ENCODE data around the gene PPP1R13L. TPM values are rescaled to one million over a fixed set of nuclear protein-coding genes. Genes with fewer than 3 reads are reported as not detected.
"Not testable (repeated sequence)": the region's sequence is repeated elsewhere in the genome, so short reads cannot be mapped to it uniquely, and the experiment has no call there.

Gene PPP1R13L
- total RNA-seq, 2 donors from 2014 or later = 112 to 230 TPM

DNA sequence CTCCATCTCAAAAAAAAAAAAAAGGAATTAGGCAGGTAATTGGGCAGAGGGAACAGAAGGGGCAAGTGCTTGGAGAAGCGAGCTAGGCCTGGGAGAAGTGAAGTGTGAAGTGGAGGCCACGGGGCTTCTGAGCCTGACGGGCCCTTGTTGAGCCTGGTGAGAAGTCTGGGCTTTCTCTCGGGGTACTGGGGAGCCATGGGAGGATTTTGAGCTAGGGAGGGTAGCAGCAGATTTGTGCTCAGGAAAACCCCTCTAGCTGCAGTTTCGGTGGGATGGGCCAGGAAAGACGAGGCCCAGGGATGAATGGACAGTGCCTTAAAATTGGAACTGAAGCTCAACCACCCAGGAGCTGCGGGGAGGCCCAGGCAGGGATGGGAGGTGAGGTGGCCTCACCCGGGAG is 9.6 kb upstream of the PPP1R13L start:
- no peaks in the 10 kb centered on the region for H3K27me3 ChIP-seq
- TF ChIP-seq CTCF (IDR thresholded peaks at IDR 0.05) = no peak
- no peaks in the 10 kb centered on the region for H3K9me3 ChIP-seq
- H3K4me3 ChIP-seq = no peak overlapping the region
- no peak overlapping the region for H3K27ac ChIP-seq
- DNase-seq (ENCODE audit: low spot score) = no peak
- peaks cover 0 to 17% of the 10 kb centered on the region in 2 donors for H3K4me1 ChIP-seq
- peaks cover 61% of the 10 kb centered on the region for H3K36me3 ChIP-seq

- Histone ChIP-seq H3K4me1 (peaks cover 0 to 17% of the 10 kb centered on the region in 2 donors), H3K27ac (no peak overlapping the region), H3K4me3 (no peak overlapping the region), H3K9me3 (no peaks in the 10 kb centered on the region), H3K27me3 (no peaks in the 10 kb centered on the region), H3K36me3 (peaks cover 55% of the 10 kb centered on the region)
- no peak for TF ChIP-seq CTCF (IDR thresholded peaks at IDR 0.05)
- no peak for DNase-seq (ENCODE audit: low spot score)
Observed at GRCh38 chr19:45413497-45413896, 8.6 kb upstream of the PPP1R13L start.

GRCh38 chr19:45410330-45410729 is 5.5 kb upstream of the PPP1R13L start:
- not testable (repeated sequence) for DNase-seq (ENCODE audit: low spot score); H3K9me3 ChIP-seq; H3K27ac ChIP-seq; H3K4me3 ChIP-seq; H3K27me3 ChIP-seq
- H3K36me3 ChIP-seq = peaks cover 25% of the 10 kb centered on the region
- peaks cover 0 to 26% of the 10 kb centered on the region in 2 donors for H3K4me1 ChIP-seq

DNA sequence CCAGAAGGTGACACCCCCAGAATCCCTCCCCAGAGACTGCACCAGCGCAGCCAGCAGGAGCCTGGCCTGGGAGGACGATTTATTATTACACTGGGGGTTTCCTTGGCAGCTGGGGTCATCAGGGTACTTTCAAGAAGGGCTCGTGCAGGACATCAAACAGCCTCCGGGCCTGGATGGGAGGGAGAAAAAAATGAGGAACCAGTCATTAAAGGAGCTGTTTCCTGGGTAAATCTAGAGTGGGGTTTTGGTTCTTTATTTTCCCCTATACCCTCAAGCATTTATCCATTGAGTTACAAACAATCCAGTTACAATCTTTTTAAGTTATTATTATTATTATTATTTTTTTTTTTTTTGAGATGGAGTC is 4.7 kb upstream of the PPP1R13L start:
- TF ChIP-seq CTCF (IDR thresholded peaks at IDR 0.05) = no peak
- no peaks in the 10 kb centered on the region for H3K27me3 ChIP-seq
- no peak for DNase-seq (ENCODE audit: low spot score)
- H3K4me1 ChIP-seq = peaks cover 0 to 34% of the 10 kb centered on the region in 2 donors
- H3K9me3 ChIP-seq = no peaks in the 10 kb centered on the region
- H3K27ac ChIP-seq = no peak overlapping the region
- no peak overlapping the region for H3K4me3 ChIP-seq
- peaks cover 22% of the 10 kb centered on the region for H3K36me3 ChIP-seq

DNA sequence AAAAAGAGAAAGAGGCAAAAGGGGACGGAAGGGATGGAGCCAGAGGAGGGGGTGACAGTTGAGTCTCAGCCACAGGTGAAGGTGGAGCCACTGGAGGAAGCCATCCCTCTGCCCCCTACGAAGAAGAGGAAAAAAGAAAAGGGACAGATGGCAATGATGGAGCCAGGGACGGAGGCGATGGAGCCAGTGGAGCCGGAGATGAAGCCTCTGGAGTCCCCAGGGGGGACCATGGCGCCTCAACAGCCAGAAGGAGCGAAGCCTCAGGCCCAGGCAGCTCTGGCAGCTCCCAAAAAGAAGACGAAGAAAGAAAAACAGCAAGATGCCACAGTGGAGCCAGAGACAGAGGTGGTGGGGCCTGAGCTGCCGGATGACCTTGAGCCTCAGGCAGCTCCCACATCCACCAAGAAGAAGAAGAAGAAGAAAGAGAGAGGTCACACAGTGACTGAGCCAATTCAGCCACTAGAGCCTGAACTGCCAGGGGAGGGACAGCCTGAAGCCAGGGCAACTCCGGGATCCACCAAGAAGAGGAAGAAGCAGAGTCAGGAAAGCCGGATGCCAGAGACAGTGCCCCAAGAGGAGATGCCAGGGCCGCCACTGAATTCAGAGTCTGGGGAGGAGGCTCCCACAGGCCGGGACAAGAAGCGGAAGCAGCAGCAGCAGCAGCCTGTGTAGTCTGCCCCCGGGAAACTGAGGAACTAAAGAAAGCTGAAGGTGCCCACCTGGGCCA is 4.1 kb upstream of the PPP1R13L start:
- no peak for DNase-seq (ENCODE audit: low spot score)
- Histone ChIP-seq H3K27me3 (no peaks in the 10 kb centered on the region), H3K4me1 (peaks cover 0 to 39% of the 10 kb centered on the region in 2 donors), H3K36me3 (peaks cover 17% of the 10 kb centered on the region), H3K27ac (no peak overlapping the region), H3K9me3 (no peaks in the 10 kb centered on the region), H3K4me3 (no peak overlapping the region)
- no peak for TF ChIP-seq CTCF (IDR thresholded peaks at IDR 0.05)

- Histone ChIP-seq H3K27ac (no peak overlapping the region), H3K4me1 (peaks cover 0 to 43% of the 10 kb centered on the region in 2 donors)
- DNase-seq (ENCODE audit: low spot score) = no peak
Observed at GRCh38 chr19:45408121-45408520, 3.3 kb upstream of the PPP1R13L start.

DNA sequence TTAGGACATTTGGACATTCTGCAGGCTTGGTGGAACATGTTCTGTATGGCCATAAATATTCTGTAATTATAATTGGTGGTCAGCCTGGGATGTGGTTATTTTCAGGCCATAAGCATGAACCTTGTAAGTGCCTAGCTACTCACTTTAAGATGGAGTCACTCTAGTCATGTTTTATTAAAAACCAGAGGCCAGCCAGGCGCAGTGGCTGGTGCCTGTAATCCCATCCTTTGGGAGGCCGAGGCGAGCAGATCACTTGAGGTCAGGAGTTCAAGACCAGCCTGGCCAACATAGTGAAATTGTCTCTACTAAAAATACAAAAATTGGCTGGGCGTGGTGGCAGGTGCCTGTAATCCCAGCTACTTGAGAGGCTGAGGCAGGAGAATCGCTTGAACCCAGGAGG is 2.7 kb upstream of the PPP1R13L start:
- H3K4me1 ChIP-seq = peaks cover 0 to 49% of the 10 kb centered on the region in 2 donors
- H3K27ac ChIP-seq, H3K4me3 ChIP-seq: not testable (repeated sequence)

More at GRCh38 chr19:45408121-45408520, 3.3 kb upstream of the PPP1R13L start:
- Histone ChIP-seq H3K9me3 (no peaks in the 10 kb centered on the region), H3K27me3 (no peaks in the 10 kb centered on the region), H3K4me3 (no peak overlapping the region), H3K36me3 (peaks cover 8% of the 10 kb centered on the region)
- TF ChIP-seq CTCF (IDR thresholded peaks at IDR 0.05) = no peak

More for the DNA sequence above, 2.7 kb upstream of the PPP1R13L start:
- not testable (repeated sequence) for H3K27me3 ChIP-seq; H3K9me3 ChIP-seq; H3K36me3 ChIP-seq; DNase-seq (ENCODE audit: low spot score)
